ENCODE data around the gene ATG4B. TPM values are rescaled to one million over a fixed set of nuclear protein-coding genes. Genes with fewer than 3 reads are reported as not detected.

ATG4B gene
- total RNA-seq, 1 experiment from 2014 or later, result 133 TPM

DNA sequence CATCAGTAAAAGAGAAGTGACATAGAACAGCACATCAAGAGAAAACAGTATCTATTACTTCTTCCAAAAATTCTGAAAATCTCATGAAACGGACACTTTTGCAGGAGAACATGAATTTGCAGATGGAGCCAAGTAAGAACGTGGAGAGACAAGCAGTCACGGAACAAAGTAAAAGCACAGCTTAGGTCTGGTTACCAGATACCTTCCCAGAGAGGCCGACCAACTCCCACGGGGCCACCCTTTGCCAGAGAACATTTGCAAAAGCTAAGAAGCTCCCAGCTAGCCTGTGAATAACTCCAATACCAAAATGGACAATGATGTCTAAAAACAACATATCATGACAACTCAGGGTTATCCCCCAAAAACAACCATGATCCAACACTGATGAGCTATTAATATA is 39.4 kb upstream of the ATG4B start:
- ATAC-seq, result no peak
- Mint-ChIP-seq H3K4me1 (no peaks in the 10 kb centered on the region), H3K27me3 (ENCODE audit: low read depth) (no peaks in the 10 kb centered on the region), H3K27ac (no peak overlapping the region), H3K9me3 (no peaks in the 10 kb centered on the region), H3K4me3 (no peak overlapping the region), H3K36me3 (peaks cover 44% of the 10 kb centered on the region)
- no peak for DNase-seq (ENCODE audit: low spot score)
- ChIA-PET POLR2A (no interaction called here), CTCF (interaction anchor here (1.0 to 2.1 kb wide), 7 partner anchors 12 to 520 kb away, joined by 3 to 11 read pairs (median 3); no protein-coding TSS in a partner anchor)
- TF ChIP-seq AFF4 (CRISPR knock-in tag; IDR thresholded peaks at IDR 0.05; ENCODE audit: borderline replicate concordance) (no peak), IRF2 (CRISPR knock-in tag; IDR thresholded peaks at IDR 0.05; ENCODE audit: borderline replicate concordance, low read depth) (no peak), PRRX2 (CRISPR knock-in tag; IDR thresholded peaks at IDR 0.05) (no peak), HMGA2 (CRISPR knock-in tag; IDR thresholded peaks at IDR 0.05) (no peak), NFYB (CRISPR knock-in tag; conservative IDR thresholded peaks at IDR 0.05; ENCODE audit: low read depth) (no peak), ZNF232 (CRISPR knock-in tag; IDR thresholded peaks at IDR 0.05) (no peak), E2F4 (CRISPR knock-in tag; IDR thresholded peaks at IDR 0.05; ENCODE audit: borderline replicate concordance, low read depth) (no peak), ZNF512 (CRISPR knock-in tag; IDR thresholded peaks at IDR 0.05; ENCODE audit: borderline replicate concordance) (no peak)

GRCh38 chr2:241598487-241598886 is 39.0 kb upstream of the ATG4B start:
- ChIA-PET CTCF (interaction anchor here (0.5 to 2.1 kb wide), 10 partner anchors 11 to 520 kb away, joined by 3 to 11 read pairs (median 4); no protein-coding TSS in a partner anchor), POLR2A (interaction anchor here (0.7 kb wide), 1 partner anchor 116 kb away, joined by 3 read pairs; no protein-coding TSS in a partner anchor)
- peak; percentile 35 for DNase-seq (ENCODE audit: low spot score)
- TF ChIP-seq ZNF121 (CRISPR knock-in tag; IDR thresholded peaks at IDR 0.05) (0 out of 2 replicates have a peak, but pooled peaks have one; percentile 41), FOXK1 (CRISPR knock-in tag; IDR thresholded peaks at IDR 0.05) (no peak)
- Mint-ChIP-seq H3K4me1 (no peaks in the 10 kb centered on the region), H3K4me3 (no peak overlapping the region), H3K36me3 (peaks cover 45% of the 10 kb centered on the region), H3K27ac (no peak overlapping the region), H3K9me3 (no peaks in the 10 kb centered on the region), H3K27me3 (ENCODE audit: low read depth) (no peaks in the 10 kb centered on the region)
- ATAC-seq, result peak; percentile 46

DNA sequence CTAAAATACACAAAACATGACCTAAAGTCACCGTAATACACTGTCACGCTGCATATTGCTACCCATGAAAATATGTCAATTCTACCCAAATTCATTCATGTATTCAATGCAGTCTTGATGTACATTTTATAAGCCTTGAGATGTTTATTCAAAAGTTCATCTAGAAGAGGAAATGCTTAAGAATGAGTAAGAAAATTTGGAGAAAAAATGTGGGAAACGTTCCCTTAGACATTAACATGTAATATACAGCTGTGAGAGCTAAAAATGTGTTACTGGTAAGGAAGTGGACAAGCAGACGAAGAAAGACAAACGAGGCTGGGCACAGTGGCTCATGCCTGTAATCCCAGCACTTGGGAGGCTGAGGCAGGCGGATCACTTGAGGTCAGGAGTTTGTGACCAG is 37.9 kb upstream of the ATG4B start:
- no peak for TF ChIP-seq NFATC4 (CRISPR knock-in tag; IDR thresholded peaks at IDR 0.05)
- no peak for TF ChIP-seq CBFB (CRISPR knock-in tag; IDR thresholded peaks at IDR 0.05; ENCODE audit: low read depth)
- TF ChIP-seq, protein P1, sequence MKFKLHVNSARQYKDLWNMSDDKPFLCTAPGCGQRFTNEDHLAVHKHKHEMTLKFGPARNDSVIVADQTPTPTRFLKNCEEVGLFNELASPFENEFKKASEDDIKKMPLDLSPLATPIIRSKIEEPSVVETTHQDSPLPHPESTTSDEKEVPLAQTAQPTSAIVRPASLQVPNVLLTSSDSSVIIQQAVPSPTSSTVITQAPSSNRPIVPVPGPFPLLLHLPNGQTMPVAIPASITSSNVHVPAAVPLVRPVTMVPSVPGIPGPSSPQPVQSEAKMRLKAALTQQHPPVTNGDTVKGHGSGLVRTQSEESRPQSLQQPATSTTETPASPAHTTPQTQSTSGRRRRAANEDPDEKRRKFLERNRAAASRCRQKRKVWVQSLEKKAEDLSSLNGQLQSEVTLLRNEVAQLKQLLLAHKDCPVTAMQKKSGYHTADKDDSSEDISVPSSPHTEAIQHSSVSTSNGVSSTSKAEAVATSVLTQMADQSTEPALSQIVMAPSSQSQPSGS (CRISPR knock-in tag; IDR thresholded peaks at IDR 0.05; ENCODE audit: borderline replicate concordance, low read depth), result no peak
- TF ChIP-seq, protein P2, sequence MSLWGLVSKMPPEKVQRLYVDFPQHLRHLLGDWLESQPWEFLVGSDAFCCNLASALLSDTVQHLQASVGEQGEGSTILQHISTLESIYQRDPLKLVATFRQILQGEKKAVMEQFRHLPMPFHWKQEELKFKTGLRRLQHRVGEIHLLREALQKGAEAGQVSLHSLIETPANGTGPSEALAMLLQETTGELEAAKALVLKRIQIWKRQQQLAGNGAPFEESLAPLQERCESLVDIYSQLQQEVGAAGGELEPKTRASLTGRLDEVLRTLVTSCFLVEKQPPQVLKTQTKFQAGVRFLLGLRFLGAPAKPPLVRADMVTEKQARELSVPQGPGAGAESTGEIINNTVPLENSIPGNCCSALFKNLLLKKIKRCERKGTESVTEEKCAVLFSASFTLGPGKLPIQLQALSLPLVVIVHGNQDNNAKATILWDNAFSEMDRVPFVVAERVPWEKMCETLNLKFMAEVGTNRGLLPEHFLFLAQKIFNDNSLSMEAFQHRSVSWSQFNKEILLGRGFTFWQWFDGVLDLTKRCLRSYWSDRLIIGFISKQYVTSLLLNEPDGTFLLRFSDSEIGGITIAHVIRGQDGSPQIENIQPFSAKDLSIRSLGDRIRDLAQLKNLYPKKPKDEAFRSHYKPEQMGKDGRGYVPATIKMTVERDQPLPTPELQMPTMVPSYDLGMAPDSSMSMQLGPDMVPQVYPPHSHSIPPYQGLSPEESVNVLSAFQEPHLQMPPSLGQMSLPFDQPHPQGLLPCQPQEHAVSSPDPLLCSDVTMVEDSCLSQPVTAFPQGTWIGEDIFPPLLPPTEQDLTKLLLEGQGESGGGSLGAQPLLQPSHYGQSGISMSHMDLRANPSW (CRISPR knock-in tag; conservative IDR thresholded peaks at IDR 0.05; ENCODE audit: low read depth), result no peak
- TF ChIP-seq SP1 (CRISPR knock-in tag; conservative IDR thresholded peaks at IDR 0.05), result no peak
- TF ChIP-seq ZNF396 (CRISPR knock-in tag; IDR thresholded peaks at IDR 0.05; ENCODE audit: borderline replicate concordance), result no peak
- no peak for TF ChIP-seq TEAD4 (CRISPR knock-in tag; IDR thresholded peaks at IDR 0.05)
- TF ChIP-seq CREM (CRISPR knock-in tag; IDR thresholded peaks at IDR 0.05), result no peak
- Mint-ChIP-seq H3K4me3 (no peak overlapping the region), H3K27ac (no peak overlapping the region), H3K36me3 (peaks cover 48% of the 10 kb centered on the region), H3K4me1 (no peaks in the 10 kb centered on the region), H3K9me3 (no peaks in the 10 kb centered on the region), H3K27me3 (ENCODE audit: low read depth) (no peaks in the 10 kb centered on the region)
- no peak for DNase-seq (ENCODE audit: low spot score)
- no peak for ATAC-seq
- ChIA-PET CTCF (interaction anchor here (1.0 kb wide), 1 partner anchor 208 kb away, joined by 5 read pairs; no protein-coding TSS in a partner anchor), POLR2A (no interaction called here)
